GM19372 (cell line): ENCODE measurements around the gene PMM2.

Experiments
- ATAC-seq: cut with Tn5 transposase; IDR thresholded peaks from one replicate; pipeline ENCODE4 v1.9.1; 2021; ENCODE audit warnings: mild to moderate bottlenecking, low read depth, moderate library complexity; ENCODE audit not compliant: unreplicated experiment

The PMM2 gene

DNA sequence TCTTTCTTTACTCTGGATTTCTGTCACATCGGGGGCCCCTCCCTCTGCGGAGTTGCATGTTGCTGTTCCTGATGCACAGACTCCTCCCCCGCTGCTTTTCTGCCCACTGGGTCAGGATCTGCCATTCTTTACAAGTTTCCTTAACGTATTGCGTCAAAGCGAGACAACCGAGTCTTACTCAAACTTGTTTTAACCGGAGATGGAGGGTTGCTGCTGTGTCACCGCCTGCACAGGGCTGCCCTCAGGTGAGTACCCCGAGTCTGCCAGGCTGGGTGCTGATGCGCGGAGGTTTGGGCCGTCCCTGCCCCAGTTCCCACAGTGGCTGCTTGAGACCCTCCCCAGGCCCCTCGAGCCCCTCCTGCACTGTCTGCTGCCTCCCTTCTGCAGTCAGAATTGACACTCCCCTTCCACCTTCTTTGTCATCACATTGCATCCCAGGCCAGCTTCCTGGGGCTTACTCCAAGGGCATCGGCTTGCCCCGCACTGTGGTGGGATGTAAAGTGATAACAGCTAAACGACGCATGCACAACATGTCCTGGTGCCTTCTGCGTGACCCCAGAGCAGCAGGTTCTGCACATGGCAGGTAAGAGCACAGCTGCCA is 51.9 kb downstream of the PMM2 start:
- ATAC-seq, result no peak

DNA sequence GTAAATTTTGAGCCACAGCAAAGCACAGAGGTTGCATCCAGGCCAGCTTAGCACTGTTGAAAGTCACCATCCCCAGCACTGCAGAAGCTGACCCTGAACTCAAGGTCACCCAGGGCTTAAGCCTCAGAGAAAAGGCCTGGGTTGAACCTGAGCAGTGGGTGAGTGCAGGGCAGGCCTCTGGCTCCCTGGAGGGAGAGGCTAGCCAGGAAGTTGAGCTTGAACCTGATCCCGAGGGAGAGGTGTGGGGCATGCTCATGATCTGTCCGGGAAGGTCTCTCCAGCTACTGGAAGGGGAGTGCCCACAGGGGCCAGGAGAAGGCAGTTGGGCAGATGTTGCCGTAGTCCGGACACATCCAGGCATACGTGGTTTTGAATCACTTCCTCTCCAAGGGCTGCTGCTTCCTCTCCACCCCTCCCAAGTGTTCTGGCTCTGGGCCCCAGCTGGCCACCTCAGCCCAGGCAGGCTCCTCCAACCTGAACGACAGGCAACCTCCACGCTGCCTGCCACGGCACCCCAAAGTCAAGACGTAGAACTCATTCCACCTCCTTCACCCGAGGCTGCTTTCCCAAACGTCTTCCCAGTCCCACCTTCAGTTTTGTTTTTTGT is 52.7 kb downstream of the PMM2 start:
- ATAC-seq, result no peak

DNA sequence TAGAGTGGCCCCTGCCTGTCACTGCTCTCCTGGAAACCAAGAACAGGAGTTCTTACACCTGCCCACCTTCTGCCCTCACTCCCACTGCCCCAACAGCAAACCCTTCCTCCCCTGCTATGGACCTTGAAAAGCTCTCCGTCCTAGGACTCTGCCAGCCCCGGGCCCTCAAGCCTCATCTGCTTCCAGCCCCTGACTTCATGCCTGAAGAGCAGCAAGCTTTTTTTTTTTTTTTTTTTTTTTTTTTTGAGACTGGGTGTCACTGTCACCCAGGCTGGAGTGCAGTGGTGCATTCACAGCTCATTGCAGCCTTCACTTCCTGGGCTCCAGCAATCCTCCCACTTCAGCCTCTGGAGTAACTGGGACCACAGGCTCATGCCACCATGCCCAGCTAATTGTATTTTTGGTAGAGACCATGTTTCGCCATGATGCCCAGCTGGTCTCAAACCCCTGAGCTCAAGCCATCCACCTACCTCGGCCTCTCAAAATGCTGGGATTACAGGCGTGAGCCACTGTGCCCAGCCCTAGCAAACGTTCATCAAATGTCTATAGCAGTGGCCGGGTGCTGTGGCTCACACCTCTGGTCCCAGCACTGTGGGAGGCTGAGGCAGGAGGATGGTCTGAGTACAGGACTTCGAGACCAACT is 54.2 kb downstream of the PMM2 start:
- no peak for ATAC-seq

DNA sequence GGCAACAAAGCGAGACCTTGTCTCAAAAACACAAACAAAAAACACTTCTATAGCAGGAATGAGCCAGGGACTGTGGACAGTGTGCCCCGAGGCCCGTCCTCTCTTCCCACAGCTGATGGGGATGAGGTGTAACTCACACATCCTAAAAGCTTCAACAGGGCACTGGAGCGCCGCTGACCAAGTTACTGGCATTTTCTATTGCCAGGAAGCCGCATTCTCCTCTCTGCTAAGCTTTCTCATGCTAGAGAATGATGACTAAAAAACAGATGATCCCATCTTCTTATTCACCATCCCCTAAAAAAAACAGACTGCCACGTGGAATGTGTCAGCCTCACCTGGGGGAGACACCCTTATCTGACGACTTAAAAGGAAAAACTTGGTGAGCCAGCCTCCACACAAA is 54.9 kb downstream of the PMM2 start:
- ATAC-seq, result no peak

DNA sequence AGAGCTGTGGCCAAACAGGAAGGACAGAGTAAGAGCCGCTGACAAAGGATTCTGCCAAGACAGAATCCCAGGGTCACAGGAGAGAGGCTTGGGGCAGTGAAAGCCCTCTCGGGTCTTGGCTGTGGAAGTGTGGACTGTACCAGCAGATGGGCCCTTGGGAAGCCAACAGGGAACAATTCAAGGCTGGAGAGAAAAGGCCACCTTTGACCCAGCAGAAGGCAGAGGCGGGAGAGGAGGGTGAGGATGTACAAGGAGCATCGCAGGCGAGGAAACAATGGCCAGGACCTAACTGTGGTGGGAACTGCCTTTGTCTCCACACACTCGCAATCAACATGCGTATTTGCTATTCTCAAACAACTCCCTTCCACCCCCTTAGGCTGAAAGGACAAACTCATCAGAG is 55.5 kb downstream of the PMM2 start:
- ATAC-seq, result no peak

DNA sequence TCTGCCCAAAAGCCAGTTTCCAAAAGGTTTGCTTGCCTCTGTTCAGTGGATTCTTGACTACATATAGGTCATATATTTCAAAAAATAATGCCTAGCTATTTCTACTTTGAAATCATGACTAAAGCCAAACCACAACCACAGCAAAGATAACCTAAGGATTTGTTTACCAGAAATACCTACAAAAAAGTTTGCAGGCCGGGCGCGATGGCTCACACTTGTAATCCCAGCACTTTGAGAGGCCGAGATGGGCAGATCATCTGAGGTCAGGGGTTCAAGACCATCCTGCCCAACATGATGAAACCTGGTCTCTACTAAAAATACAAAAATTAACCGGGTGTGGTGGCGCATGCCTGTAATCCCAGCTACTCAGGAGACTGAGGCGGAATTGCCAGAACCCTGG is 56.0 kb downstream of the PMM2 start:
- no peak for ATAC-seq

DNA sequence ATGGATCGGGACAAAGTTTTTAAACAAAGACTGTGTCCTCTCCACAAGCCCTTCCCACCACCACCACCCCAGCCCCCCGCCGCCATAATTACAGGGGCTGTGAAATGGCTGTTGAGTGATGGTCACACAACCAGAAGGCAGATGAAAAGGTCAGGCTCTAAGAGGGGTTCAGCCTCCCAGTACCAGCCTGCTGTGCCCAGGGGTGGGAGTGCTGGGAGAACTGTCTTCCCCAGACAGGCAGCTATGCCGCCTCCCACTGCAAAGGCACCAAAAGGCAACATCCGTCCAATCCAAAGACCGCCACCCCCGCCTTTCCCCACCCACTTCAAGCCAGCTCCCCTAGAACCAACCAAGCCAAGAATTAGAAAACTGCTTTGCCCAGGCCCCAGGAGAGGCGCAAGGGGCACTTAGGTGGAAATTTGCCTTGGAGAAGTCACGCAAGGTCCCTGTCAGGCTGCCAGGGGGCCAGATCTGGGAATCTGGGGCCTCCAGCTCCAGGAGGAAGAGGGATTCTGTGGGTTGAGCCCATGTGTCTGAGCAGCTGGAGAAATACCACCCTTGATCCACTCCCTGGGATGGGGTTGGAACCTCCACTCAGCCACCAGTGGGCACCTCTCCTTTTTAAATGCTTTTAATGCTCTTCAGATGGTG is 56.8 kb downstream of the PMM2 start:
- no peak for ATAC-seq

DNA sequence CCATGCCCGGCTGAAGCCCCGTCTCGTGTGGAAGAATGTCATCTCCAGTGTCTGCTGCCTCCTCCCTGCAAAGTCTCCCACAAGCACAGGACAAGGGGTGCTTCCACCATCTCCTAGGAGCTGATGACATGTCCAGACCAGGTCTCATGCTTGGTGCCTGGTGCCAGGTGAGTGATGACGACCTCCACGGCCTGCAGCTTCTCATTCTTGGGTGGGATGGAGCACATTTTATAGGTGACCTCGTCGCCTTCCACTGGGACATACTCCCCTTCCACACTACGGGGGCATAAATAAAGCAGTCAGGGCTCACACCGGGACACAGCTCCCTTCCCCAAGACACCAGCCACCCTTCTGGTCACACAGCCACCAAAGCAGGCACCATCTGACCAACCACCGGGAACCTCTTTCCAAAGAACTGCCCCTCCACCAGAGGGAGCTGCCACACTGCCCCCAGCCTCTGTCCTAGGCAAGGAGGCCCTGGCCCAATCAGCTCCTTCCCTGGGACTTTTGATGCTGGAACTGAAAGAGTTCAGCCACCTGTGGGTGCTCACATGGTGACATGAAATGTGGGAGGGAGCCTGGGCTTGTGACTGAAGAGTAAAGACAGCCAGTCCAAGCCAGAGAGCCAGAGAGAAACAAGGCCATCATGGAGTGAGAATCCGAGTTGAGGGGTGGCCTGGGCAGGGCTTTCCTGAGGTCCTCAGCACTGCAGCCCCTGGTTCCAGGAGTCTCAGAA is 57.6 kb downstream of the PMM2 start:
- ATAC-seq, result no peak

DNA sequence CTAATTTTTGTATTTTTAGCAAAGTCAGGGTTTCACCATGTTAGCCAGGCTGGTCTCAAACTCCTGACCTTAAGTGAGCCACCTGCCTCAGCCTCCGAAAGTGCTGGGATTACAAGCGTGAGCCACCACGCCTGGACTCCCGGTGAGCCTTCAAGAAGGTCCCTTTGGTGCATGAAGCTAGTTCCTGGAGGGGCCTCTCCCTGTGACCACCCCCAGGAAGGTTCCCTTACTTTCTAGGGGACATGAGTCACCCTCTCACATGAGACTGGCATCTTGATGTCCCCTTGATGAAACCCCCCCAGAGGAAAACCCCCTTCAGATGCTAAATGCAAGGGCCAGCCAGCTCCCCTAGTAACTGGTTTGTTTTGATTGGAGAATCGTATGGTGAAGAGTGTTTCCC is 58.3 kb downstream of the PMM2 start:
- ATAC-seq, result no peak

DNA sequence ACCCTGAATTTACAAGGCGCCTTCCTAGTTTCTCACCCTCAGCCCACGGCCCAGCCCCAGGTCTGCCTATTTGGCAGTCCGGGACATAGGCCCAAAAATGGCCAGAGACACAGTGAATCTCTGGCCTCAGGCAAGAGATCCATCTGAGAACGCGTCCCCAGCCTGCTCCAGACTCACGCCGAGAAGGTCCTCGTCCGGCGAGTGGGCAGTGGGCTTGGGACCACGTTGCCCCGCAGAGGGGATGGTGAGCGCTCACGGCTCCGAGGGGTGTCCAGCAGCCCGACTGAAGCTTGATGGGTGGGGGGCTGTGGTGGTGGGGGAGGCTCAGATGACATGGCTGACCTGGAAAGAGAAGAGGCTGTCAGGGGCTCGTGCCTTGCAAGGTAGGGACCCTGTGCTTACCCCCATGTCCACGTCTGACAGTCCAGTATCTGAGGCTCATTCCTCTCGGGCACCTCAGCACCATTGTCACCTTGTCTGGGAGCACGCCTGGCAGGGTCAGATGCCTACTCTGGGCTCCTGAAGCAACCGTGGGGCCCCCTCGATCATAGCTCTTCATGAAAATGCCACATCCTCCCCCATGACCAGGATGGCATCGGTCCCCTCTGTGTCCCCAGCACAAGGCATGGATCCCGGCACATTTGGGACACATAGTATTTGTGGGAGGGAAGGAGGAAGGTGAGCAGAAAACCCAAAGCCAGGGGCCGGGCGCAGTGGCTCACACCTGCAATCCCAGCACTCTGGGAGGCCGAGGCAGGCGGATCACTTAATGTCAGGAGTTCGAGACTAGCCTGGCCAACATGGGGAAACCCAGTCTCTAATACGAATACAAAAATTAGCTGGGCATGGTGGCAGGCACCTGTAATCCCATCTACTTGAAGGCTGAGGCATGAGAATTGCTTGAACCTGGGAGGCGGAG is 61.6 kb downstream of the PMM2 start:
- ATAC-seq, result no peak

DNA sequence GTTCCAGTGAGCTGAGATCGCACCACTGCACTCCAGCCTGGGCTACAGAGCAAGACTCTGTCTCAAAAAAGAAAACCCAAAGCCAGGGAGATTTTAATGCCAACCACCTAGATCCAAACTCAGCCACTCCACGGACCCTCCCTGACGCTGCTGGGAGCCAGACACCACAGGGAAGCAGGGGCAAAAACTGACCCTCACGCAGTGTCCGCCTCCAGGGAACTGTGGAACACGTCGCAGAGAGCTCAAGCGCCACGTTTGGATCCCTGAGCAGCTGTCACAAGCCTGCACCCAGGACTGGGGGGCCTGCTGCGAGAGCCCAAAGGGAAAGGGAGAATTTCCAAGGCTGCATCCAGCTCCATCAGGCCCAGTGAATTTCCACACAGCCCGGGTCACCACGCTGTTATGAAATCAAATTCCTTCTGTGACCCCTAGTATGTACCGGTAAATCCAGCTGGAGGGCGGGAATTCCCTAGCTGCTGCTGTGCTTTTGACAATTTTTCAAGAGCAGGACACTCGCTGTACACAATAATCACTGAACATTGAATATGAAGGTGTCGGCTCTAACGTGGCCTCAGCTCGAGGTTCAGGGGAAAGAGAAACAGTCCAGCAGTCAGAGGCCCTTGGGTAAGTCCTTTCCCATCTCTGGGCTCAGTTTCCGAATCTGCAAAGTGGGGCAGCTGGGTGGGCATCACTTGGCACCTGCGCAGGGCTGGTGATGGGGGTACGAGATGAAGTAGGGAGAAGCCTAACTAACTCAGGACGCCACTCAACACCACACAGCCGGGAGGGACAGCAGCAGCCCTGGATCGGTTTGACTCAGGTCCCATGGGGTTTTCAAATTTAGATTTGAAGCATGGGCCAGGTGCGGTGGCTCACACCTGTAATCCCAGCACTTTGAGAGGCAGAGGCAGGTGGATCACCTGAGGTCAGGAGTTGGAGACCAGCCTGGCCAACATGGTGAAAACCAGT is 62.6 kb downstream of the PMM2 start:
- ATAC-seq, result no peak

DNA sequence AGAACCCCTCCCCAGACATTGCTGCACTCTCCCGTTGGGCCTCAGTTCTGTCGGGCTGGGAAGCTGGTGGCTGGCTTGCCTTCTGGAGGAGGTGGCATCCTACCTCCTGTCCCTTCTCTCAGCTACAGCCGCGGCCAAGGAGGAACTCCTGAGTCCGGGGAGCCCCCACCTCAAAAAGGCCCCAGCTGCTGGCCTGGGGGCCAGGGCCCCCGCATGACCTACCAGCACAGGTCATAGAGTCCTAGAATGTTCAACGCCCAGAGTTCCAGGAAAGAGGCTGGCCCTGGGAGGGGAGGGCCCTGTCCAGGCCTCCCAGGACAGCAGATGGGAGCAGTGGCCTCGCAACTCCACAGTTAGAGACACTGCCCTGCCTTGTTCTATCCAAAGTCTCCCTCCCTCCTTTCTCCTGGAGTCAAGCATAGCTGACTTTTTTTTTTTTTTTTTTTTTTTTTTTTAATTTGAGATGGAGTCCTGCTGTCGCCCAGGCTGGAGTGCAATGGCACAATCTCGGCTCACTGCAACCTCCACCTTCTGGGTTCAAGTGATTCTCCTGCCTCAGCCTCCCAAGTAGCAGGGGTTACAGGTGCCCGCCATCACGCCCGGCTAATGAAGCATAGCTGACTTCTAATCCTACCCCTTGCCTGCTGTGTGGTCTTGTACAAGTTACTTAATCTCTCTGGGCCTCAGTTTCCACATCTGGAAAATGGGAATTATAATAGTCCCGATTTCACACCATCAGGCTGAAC is 64.1 kb downstream of the PMM2 start:
- ATAC-seq, result no peak

DNA sequence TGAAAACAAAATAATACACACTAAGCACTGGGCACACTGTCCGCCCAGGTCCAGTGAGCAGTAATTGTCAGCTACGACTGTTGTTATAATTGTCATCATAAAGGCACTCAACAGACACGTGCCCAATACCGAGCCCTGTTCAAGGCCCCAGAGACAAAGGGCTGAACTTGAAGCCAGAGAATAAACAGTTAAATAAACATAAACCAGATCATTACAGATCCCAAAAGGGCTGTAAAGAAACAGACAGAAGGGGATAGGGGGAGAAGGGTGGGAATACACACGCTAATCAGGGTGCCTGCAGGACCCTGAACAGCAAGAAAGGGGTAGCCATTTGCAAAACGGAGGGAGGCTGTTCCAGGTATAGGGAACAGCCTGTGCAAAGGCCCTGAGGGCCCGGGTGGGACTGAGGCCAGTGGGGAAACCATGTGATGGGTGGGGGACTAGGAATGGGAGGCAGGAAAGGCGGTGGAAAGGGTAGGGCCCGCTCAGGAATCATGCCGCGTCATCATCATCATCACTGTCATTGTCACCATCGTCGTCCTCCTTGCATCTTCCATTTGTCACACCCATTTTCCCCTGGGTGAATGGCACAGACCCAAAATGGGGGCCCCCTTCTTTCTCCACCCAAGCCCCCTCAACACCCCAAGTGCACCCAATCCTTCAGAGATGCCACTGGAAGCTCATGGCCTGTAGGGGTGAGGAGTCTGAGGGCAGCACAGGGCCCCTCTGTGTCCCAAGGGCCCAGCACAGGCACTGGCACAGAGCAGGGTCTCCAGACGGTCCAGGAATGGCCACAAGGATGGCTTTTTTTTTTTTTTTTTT is 64.9 kb downstream of the PMM2 start:
- no peak for ATAC-seq

DNA sequence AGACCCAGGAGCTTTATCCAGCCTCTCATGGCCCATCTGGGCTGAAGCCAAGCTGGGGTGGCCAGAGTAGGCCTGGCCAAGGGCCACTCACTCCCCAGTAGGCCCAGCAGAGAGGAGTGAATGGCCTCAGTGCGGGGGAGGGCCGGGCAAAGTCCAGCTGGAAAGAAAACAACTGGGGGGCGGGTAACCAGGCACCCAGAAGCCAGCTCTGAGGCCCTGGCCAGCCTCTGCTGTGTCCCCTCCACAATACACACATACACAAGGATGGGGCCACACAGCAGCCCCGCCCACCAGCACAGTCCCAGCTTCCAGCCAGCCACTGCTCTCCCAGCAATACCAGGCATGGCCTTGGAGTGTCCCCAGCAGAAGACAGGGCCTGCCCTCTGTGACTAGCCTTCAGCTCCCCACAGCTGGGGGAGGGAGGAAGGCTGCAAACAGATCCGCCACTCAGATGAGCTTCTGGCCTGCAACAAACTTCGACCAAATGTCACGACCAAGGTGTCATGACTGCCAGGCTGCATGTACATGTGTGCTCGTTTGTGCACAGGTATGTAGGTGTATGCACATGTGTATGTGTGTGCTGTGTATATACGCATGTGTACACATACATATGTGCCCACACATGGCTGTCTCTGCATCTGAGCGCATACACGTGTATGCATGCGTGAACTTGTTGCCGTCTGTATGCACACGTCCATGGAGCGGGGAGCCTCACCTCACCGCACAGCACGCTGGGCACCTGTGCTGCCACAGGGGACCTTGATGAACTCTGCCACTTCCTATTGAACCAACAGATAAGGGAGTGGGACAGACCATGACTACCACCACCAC is 66.2 kb downstream of the PMM2 start:
- ATAC-seq, result no peak

DNA sequence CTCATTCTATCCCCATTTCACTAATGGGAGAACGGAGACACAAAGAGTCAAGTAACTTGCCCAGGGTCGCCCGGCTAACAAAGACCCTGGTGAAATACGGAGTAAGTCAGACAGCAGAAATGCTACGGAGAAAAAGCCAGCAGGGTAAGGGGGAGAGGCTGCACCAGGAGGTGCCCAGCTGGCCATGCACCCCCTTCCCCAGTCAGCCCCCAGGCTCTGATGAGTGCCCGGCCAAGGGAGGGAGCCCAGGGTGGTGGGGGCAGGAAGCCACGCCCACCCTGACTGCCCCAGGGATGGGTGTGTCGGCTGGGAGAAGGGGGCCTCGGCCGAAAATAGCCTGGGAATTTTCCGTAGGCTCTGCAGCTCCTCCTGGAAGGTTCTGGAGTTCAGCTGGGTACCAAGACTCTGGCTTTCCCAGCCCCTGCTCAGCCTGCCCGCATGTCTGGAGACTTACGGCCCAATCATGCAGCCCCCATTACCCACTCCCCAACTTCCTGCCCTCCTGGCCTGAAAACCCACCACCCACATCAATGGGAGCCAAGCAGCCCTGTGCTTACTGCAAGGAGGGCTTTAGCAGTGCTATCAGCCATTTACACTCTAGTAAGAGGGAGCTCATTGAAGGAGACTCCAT is 67.0 kb downstream of the PMM2 start:
- ATAC-seq, result no peak
